H1 (cell line): Measurements from ENCODE around the gene PALD1. TPM values are rescaled to one million over a fixed set of nuclear protein-coding genes. Genes with fewer than 3 reads are reported as not detected.

Experiments
- CTCF ChIA-PET: fragments of 300-600 bp; sonication (Branson Sonifier 250); formaldehyde crosslinking; loops from one replicate; lab custom pipeline; 2021; ENCODE audit not compliant: partially characterized antibody; lab: Charles Lee
- POLR2A ChIA-PET: fragments of 300-600 bp; sonication (Branson Sonifier 250); formaldehyde crosslinking; loops from one replicate; lab custom pipeline; 2021; ENCODE audit warnings: inconsistent platforms; ENCODE audit not compliant: partially characterized antibody; lab: Charles Lee
- DNase-seq, 2 experiments: peaks; one replicate each; pipeline versions ENCODE4 v3.0.0 to v3.0.0-alpha.2; 2010 to 2022; ENCODE audit warnings: low spot score in 2 of 2, low read depth in 1 of 2, mixed read lengths in 1 of 2
- FAIRE-seq: peaks from 2 replicates; lab custom pipeline; 2011; peaks lifted over from hg19 to GRCh38; lab: Jason Lieb, UNC
- H2AFZ ChIP-seq: 2 replicates; pipeline ENCODE4 v1.8.1; 2012; ENCODE audit warnings: low read length, inconsistent platforms
- H2AK5ac ChIP-seq: 2 replicates; pipeline ENCODE4 v1.6.1; 2013; ENCODE audit warnings: low read depth, low read length
- H2BK120ac ChIP-seq: replicated peaks from 2 replicates; pipeline ENCODE3; 2013; ENCODE audit warnings: low read depth, low read length, inconsistent platforms
- H2BK12ac ChIP-seq: 2 replicates; pipeline ENCODE4 v1.6.1; 2013; ENCODE audit warnings: low read depth, low read length
- H2BK15ac ChIP-seq: 2 replicates; pipeline ENCODE4 v1.6.1; 2013; ENCODE audit warnings: low read length
- H2BK20ac ChIP-seq: 2 replicates; pipeline ENCODE4 v1.6.1; 2013; ENCODE audit warnings: low read length
- H2BK5ac ChIP-seq: 2 replicates; pipeline ENCODE4 v1.6.1; 2013; ENCODE audit warnings: low read depth, low read length
- H3K14ac ChIP-seq: 2 replicates; pipeline ENCODE4 v1.6.1; 2013; ENCODE audit warnings: inconsistent platforms; ENCODE audit not compliant: insufficient read length
- H3K18ac ChIP-seq: 2 replicates; pipeline ENCODE4 v1.6.1; 2013; ENCODE audit warnings: low read length; ENCODE audit errors: extremely low read depth
- H3K23ac ChIP-seq: 2 replicates; pipeline ENCODE4 v1.6.1; 2013; ENCODE audit warnings: inconsistent platforms; ENCODE audit not compliant: insufficient read length
- H3K23me2 ChIP-seq: 2 replicates; pipeline ENCODE4 v1.6.1; 2013; ENCODE audit warnings: low read depth, low read length
- H3K27ac ChIP-seq: 2 replicates; pipeline ENCODE4 v1.6.1; 2011; ENCODE audit warnings: low read depth, low read length, inconsistent platforms
- H3K27me3 ChIP-seq, 4 experiments: replicated peaks in 1 of 4; 1 replicate in 1 of 4; 2 replicates in 3 of 4; pipeline versions ENCODE4 v1.6.1 to v1.8.1; 2011 to 2013; ENCODE audit warnings: low read length in 3 of 4, mild to moderate bottlenecking in 3 of 4, inconsistent platforms in 2 of 4, mixed read lengths in 2 of 4, moderate library complexity in 1 of 4; ENCODE audit not compliant: control insufficient read depth in 3 of 4, insufficient read depth in 3 of 4; ENCODE audit errors: extremely low read depth in 1 of 4
- H3K36me3 ChIP-seq, 4 experiments: 2 replicates each; pipeline versions ENCODE4 v1.6.1 to v1.8.1; 2011 to 2013; ENCODE audit warnings: mild to moderate bottlenecking in 4 of 4, low read length in 3 of 4, moderate library complexity in 2 of 4, control low read depth in 1 of 4, inconsistent platforms in 1 of 4; ENCODE audit not compliant: insufficient read depth in 4 of 4, control insufficient read depth in 2 of 4
- H3K4ac ChIP-seq: replicated peaks from 2 replicates; pipeline ENCODE3; 2013; ENCODE audit warnings: low read length, low read depth, mixed read lengths, inconsistent platforms; ENCODE audit not compliant: insufficient read length
- H3K4me1 ChIP-seq, 4 experiments: replicated peaks in 1 of 4; 1 replicate in 1 of 4; 2 replicates in 3 of 4; pipeline versions ENCODE4 v1.6.1 to v1.8.1; 2011 to 2013; ENCODE audit warnings: low read length in 3 of 4, inconsistent platforms in 2 of 4, mixed read lengths in 1 of 4; ENCODE audit not compliant: insufficient read depth in 4 of 4, control insufficient read depth in 3 of 4
- H3K4me2 ChIP-seq, 2 experiments: 2 replicates each; pipeline versions ENCODE4 v1.6.1 to v1.8.1; 2011 to 2013; ENCODE audit warnings: low read depth in 2 of 2, low read length in 2 of 2, control low read depth in 1 of 2, inconsistent platforms in 1 of 2, mild to moderate bottlenecking in 1 of 2; ENCODE audit not compliant: insufficient read depth in 1 of 2
- H3K4me3 ChIP-seq, 4 experiments: fragments of 200-600, 300-600 bp in 1 of 4; sonication (generic), shearing (Covaris generic), sonication (Bioruptor Twin) in 1 of 4; 2 replicates each; pipeline versions ENCODE4 v1.5.1 to v1.8.1; 2011 to 2016; ENCODE audit warnings: low read length in 4 of 4, low read depth in 3 of 4, control low read depth in 2 of 4, inconsistent platforms in 2 of 4, mild to moderate bottlenecking in 2 of 4, mixed read lengths in 1 of 4, moderate library complexity in 1 of 4; ENCODE audit not compliant: insufficient read depth in 2 of 4; ENCODE audit errors: extremely low read depth in 1 of 4
- H3K56ac ChIP-seq: replicated peaks from 2 replicates; pipeline ENCODE3; 2013; ENCODE audit warnings: low read depth, mild to moderate bottlenecking, mixed read lengths, low read length, inconsistent platforms; ENCODE audit not compliant: insufficient read length
- H3K79me1 ChIP-seq: 2 replicates; pipeline ENCODE4 v1.6.1; 2013; ENCODE audit warnings: low read depth, low read length, control low read depth
- H3K79me2 ChIP-seq, 2 experiments: 2 replicates each; pipeline versions ENCODE4 v1.6.1 to v1.8.1; 2012 to 2013; ENCODE audit warnings: low read length in 2 of 2, mild to moderate bottlenecking in 2 of 2, inconsistent platforms in 1 of 2; ENCODE audit not compliant: insufficient read depth in 2 of 2, control insufficient read depth in 1 of 2
- H3K9ac ChIP-seq, 4 experiments: replicated peaks in 1 of 4; 1 replicate in 1 of 4; 2 replicates in 3 of 4; pipeline versions ENCODE4 v1.6.1 to v1.8.1; 2011 to 2013; ENCODE audit warnings: low read depth in 3 of 4, low read length in 3 of 4, control low read depth in 2 of 4, mild to moderate bottlenecking in 2 of 4, moderate library complexity in 2 of 4, inconsistent platforms in 1 of 4; ENCODE audit errors: extremely low read depth in 1 of 4
- H3K9me3 ChIP-seq, 2 experiments: 2 replicates each; pipeline versions ENCODE4 v1.6.1 to v1.8.1; 2012 to 2013; ENCODE audit warnings: mild to moderate bottlenecking in 2 of 2, moderate library complexity in 2 of 2, control low read depth in 1 of 2, inconsistent platforms in 1 of 2, low read depth in 1 of 2, low read length in 1 of 2, mixed read lengths in 1 of 2; ENCODE audit not compliant: insufficient read depth in 2 of 2
- H4K20me1 ChIP-seq, 2 experiments: replicated peaks in 1 of 2; 2 replicates each; pipeline versions ENCODE3 to v1.8.1; 2011 to 2013; ENCODE audit warnings: inconsistent platforms in 2 of 2, low read length in 2 of 2, mild to moderate bottlenecking in 1 of 2; ENCODE audit not compliant: insufficient read depth in 2 of 2, control insufficient read depth in 1 of 2
- H4K5ac ChIP-seq: 2 replicates; pipeline ENCODE4 v1.6.1; 2013; ENCODE audit warnings: low read length, low read depth, mixed read lengths, inconsistent platforms; ENCODE audit not compliant: insufficient read length
- H4K8ac ChIP-seq: 2 replicates; pipeline ENCODE4 v1.8.0; 2013; ENCODE audit warnings: mild to moderate bottlenecking, moderate library complexity, low read length, inconsistent platforms; ENCODE audit not compliant: insufficient read depth; ENCODE audit errors: extremely low read depth
- H4K91ac ChIP-seq: replicated peaks from 2 replicates; pipeline ENCODE3; 2013; ENCODE audit warnings: low read length, mixed read lengths, inconsistent platforms; ENCODE audit not compliant: insufficient read length
- ATF2 ChIP-seq: IDR thresholded peaks from 2 replicates; pipeline ENCODE4 v1.6.1; 2012; ENCODE audit warnings: low read length, inconsistent platforms
- E2F6 ChIP-seq: IDR thresholded peaks from 2 replicates; pipeline ENCODE4 v1.6.1; 2012; ENCODE audit warnings: inconsistent platforms
- HDAC2 ChIP-seq, 2 experiments: fragments of 300-600 bp in 1 of 2; sonication (generic) in 1 of 2; IDR thresholded peaks; 2 replicates each; pipeline ENCODE4 v1.6.1; 2011 to 2012; ENCODE audit warnings: low read depth in 2 of 2, low read length in 2 of 2, mild to moderate bottlenecking in 2 of 2, moderate library complexity in 2 of 2, borderline replicate concordance in 1 of 2, inconsistent platforms in 1 of 2
- MAX ChIP-seq: IDR thresholded peaks from 2 replicates; pipeline ENCODE4 v1.6.1; 2012; ENCODE audit warnings: inconsistent platforms
- WGBS, 2 experiments: shearing (Covaris generic) in 1 of 2; methylation state at CpG; one replicate each; pipeline versions ENCODE4 v1.1.6 to v1.1.7; 2013 to 2015; ENCODE audit warnings: low lambda C conversion rate in 2 of 2, mixed read lengths in 2 of 2, inconsistent platforms in 1 of 2, low coverage in 1 of 2, missing lambda C conversion rate in 1 of 2; ENCODE audit not compliant: insufficient replicate concordance in 2 of 2, insufficient coverage in 1 of 2, insufficient read length in 1 of 2; ENCODE audit errors: extremely low coverage in 1 of 2, missing lambda C conversion rate in 1 of 2; 5-methylcytosine and 5-hydroxymethylcytosine counted together
- polyA plus RNA-seq, 7 experiments: library from polyadenylated mRNA; depleted of rRNA in 3 of 7; stranded (reverse) in 5 of 7; unstranded in 2 of 7; fragments of >200 nt in 5 of 7; fragments of 200-250 nt in 2 of 7; gene quantifications; 1 replicate in 5 of 7; 2 replicates in 1 of 7; 4 replicates in 1 of 7; pipeline versions ENCODE4 v1.2.1 to v1.2.3, GENCODE V29; 2011 to 2013; ENCODE audit warnings: missing spikeins in 2 of 7, mixed read lengths in 2 of 7
- total RNA-seq: library from RNA; stranded (reverse); fragmentation: NEBNext Ultra II Directional; extraction: Animal tissue kit (Norgen Biotek cat#: 25700); gene quantifications from 2 replicates; pipeline ENCODE4 v1.2.1, GENCODE V29; 2021

Gene PALD1
- total and polyA plus RNA-seq, 2 of the 8 experiments (the other 6 are each of a cell fraction or from before 2014, with no cell fraction given) = 13.3 to 32.8 TPM

- Histone ChIP-seq H3K4me2 (no peak overlapping the region), H3K79me2 (no peaks in the 10 kb centered on the region), H3K9me3 (no peaks in the 10 kb centered on the region), H3K23me2 (peaks cover 6% of the 10 kb centered on the region; the same call in 1 of the 2 replicates), H3K56ac (no peak overlapping the region), H2BK12ac (no peak overlapping the region), H3K79me1 (no peaks in the 10 kb centered on the region), H3K14ac (no peak overlapping the region), H3K4me1 (peaks cover 3 to 9% (median 6%) of the 10 kb centered on the region in 4 experiments; a peak in 4 of 7 replicates), H4K91ac (no peak overlapping the region), H2AK5ac (no peak overlapping the region), H2BK5ac (no peak overlapping the region), H3K23ac (no peak overlapping the region), H2BK20ac (no peak overlapping the region), H4K20me1 (peaks cover 3 to 10% of the 10 kb centered on the region in 2 experiments), H2BK15ac (peak overlapping the region; percentile 29; the same call in 1 of the 2 replicates), H4K5ac (no peak overlapping the region), H2BK120ac (no peak overlapping the region), H3K4me3 (no peak overlapping the region), H3K18ac (no peak overlapping the region; the same call in 1 of the 2 replicates), H3K9ac (no peak overlapping the region), H3K4ac (no peak overlapping the region), H3K27me3 (no peaks in the 10 kb centered on the region), H2AFZ (no peak overlapping the region), H3K27ac (no peak overlapping the region), H3K36me3 (peaks cover 0 to 2% (median 0%) of the 10 kb centered on the region in 4 experiments; a peak in 2 of 8 replicates), H4K8ac (no peak overlapping the region)
- FAIRE-seq (no peak), DNase-seq (no peak)
- POLR2A ChIA-PET = interaction anchor here (1.2 kb wide), 1 partner anchor 61 kb away, joined by 3 read pairs; no protein-coding TSS in a partner anchor
- WGBS, 2 experiments = 92% methylated on average over 10 of the region's 10 CpGs; no CpG with 5 or more reads in 1 of the 2 experiments
- TF ChIP-seq MAX = no peak
- no peak for TF ChIP-seq ATF2
- TF ChIP-seq E2F6 = no peak
- TF ChIP-seq HDAC2 (IDR thresholded peaks at IDR 0.05; ENCODE audit: borderline replicate concordance in 1 of 2, low read depth in 2 of 2, low read length in 2 of 2) = no peak
- CTCF ChIA-PET = interaction anchor here (0.6 to 26.8 kb wide), 26 partner anchors 8 to 347 kb away, joined by 3 to 908 read pairs (median 4); partner anchors contain the start of gene PALD1
Observed at GRCh38 chr10:70538195-70538520, 59.6 kb downstream of the PALD1 start.
